Activated CD4-positive, alpha-beta T cell treated with anti-CD3 and anti-CD28 coated beads for 24 hours (primary cell): ENCODE results near the gene HS3ST5.
A peak's percentile ranks its signal among the peaks of the same experiment; 100 is the strongest.
"Not testable (repeated sequence)": the region's sequence is repeated elsewhere in the genome, so short reads cannot be mapped to it uniquely, and the experiment has no call there.

Source experiments
- DNase-seq, 2 donors: peaks; one replicate each; pipeline ENCODE4 v3.0.0-alpha.2; 2020; ENCODE audit warnings: low read depth in 2 of 2

Gene HS3ST5

DNA sequence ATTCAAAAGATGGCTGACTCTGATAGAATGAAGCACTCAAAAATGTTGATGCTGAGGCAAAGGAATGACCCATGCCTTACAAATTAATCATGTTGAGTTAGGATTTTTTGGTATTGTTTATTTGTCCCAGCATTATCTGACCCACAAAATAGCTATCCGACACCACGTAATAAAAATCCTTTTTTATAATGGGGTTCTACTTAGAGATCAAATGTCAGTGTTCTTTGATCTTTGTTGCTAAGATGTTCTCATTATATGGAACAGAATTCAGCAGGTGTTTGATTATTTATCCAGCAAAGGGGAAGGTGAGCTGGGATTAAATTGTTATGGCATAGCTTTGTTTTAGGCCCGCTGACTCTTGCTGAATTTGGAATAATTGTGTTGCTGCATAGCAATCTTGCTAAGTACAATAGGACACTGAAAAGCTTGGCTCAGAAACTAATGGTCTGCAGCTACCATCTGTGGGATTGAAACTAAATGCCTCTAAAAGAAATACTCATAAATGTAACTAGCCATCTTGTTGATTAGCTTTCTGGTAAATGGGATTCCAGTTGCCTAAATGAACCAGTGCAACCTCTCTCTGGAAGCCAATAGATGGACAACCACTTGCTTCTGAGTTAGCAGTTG, 191.6 kb downstream of the HS3ST5 start:
- DNase-seq: no peak

DNA sequence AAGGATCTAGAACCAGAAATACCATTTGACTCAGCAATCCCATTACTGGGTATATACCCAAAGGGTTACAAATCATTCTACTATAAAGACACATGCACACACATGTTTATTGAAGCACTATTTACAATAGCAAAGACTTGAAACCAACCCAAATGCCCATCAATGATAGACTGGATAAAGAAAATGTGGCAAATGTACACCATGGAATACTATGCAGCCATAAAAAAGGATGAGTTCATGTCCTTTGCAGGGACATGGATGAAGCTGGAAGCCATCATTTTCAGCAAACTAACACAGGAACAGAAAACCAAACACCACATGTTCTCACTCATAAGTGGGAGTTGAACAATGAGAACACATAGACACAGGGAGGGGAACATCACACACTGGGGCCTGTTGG, 193.6 kb downstream of the HS3ST5 start:
- not testable (repeated sequence) for DNase-seq

DNA sequence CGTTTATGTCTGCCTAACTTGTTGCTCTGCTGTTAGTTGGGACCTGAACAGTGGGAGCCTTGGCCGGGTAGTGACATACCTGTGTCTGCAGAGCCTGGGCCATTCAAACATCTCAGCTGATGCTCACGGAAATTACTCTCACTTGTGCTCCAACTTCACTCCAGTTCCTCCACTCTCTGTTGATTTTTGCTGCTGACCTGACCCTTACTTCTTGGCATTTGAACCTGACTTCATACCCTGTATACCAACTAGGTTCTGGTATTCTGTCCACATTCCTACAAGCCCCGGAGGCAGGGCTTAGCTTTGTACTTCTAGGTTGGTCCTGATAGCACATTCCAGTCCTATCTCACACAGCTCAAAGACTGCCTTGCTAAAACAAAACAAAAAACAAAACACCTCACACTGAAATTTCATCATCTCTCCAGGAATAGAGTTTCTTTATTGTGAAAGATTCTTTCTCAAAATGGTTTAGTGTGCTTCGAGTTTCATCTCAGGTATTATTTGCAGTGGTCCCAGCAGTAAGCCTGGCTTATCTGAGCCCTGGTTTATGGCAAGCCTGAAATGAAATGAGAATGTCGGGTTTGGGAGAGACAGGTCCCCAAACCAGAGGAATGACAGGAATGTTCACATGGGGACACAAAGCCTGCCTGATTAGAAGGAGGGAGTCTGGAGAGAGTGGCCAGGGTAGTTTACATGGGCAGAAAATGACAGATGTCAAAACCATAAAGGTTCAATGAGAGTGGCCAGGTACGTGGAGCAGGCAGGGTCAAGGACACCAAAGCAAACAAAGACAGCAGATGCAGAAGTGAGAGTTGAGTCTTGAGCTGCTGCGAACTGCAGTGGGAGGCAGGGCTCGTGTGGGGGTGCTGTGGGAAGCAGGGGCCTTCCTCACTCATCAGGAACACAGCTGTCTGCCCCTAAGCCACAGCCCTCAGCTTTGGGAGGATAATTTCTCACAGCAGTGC, 197.7 kb downstream of the HS3ST5 start:
- DNase-seq: no peak

DNA sequence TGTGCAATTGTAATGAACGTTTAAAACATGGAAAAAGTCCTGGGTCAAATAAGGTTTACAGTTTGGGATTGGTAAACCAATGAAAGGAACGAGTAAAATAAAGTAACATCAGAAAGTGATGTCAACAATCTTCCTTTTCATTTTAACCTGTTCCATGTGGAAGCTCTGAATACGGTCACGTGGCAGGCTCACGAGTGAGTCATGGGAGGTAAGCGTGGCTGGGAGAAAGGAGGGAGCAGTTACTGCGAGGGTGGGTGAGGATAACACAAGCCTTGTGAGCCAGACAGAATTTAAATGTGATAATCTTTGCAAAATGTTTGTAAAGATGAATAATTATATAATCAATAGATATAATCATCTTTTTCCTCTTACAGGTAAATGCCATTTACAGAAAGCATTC, 200.6 kb downstream of the HS3ST5 start:
- DNase-seq: no peak

DNA sequence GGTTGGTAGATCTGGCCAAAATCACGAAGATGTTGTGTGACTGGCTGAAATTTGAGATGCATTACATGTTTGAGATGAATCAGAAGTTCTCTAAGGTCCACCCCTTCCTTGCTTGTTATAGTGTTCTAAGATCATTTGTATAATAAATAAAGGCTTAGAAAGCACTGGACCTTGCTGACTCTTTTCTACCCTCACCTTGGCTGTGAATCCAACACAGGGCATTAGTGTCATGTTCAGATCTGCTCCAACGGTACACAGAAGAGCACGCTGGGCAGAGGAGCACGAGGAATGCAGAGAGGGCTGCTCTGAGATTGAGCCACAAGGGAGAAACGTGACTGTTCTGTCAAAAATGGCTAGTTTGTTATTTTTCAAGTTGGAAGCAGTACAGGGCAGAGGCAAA, 202.4 kb downstream of the HS3ST5 start:
- no peak for DNase-seq

DNA sequence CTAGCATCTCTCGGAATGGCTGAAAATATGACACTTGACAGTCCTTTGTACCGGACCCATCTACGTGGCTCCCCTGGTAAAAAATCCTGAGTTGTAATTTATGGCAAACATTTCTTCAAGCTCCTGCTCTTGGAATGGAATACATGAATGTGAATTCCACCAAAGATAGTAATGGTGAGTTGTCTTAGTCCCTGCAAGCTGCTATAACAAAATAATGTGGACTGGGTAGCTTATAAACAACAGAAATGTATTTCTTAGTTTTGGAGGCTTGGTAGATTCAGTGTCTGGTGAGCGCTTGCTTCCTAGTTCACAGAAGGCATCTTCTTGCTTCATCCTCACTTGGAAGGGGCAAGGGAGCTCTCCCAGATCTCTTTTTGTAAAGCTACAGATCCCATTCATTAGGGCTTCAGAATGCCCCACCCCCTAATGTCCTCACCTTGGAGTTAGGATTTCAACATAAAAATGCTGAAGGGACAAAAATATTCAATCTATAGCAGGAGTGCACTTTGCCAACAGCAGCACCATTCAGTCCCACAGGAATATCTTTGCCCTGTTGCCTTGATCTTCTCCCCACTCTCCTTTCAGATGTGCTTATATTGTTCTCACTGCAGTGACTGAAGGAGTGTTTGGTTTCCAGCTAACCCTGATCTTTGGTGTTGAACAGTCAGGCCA, 204.1 kb downstream of the HS3ST5 start:
- DNase-seq: no peak

DNA sequence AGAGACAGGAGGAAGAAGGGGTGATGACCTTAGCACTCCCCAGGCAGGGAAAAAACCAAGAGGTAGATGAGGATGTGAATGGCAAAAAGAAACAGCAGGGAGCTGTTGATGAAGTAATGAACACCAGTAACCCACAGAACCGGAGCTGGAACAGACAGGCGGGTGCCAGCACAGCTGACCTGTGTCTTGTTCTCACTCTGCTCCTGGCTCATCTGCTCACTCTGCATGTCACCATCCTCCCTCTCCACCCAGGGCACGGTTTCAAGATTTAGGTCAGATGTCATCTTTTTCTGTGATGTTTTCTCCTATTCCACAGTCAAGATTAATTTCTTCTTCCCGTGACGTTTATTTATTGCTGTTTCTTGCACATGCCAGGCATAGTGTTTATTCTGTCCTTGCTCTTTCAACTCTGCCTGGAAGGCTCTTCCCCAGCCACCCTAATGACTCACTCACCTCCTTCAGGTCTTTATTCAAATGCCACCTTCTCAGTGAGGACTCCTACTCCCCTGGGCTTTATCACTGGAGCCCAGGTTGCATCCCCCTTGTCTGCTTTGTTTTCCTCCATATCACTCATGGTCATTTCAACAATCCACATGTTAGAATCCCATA, 207.4 kb downstream of the HS3ST5 start:
- DNase-seq: no peak

DNA sequence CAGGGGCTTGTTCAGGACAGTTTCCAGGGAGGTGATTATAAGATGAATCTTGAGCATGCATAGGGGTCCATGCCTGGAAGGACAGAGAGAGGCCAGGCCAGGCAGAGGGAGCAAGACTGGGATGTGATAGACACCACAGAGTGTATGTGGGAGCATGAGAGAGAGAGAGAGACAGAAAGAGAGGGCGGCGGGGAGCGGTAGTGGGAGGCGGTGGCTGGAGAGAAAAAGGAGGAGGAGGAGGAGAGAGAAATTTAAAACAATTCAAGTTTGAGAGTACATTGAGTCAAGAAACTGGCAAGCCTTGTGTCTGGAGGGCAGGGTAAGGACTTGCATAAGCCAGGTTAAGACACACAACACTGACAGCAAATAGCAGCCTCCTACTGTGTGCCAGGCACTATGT, 209.0 kb downstream of the HS3ST5 start:
- no peak for DNase-seq

DNA sequence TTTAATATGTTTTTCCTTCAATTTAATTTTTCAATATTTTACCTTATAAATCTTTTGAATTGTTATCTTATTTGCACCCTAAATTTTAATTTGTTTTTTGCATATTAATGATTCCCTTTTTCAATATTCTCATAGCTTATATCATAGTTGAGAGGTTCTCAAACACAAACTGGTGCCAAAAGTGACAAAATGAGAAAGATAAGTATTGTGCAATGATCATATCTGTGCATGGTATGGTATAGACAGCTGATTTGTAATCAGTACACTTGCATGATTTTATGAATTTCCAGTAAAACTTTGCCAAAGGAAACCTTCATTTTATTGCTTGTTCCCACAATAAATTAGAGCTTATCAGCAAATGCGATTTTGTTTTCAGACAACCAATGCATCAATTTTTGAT, 210.9 kb downstream of the HS3ST5 start:
- DNase-seq: no peak

DNA sequence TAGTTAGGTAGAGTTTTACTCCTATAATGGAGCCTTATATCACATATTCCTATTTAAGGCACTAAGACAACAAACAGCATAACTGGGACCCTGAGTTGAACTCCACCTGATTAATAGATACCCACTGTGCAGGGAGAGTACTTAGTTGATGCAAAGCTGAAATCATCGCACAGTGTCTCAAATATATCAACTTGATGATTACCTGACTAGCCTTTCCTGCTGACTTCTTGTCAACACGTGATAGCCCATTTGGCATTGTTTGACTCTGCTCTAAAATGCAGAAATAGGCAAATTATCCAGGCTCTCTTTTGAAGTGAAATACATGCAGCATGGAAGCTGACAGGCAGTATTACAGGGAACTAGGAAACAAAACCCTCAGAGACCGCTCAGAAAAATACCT, 217.2 kb downstream of the HS3ST5 start:
- DNase-seq: no peak

DNA sequence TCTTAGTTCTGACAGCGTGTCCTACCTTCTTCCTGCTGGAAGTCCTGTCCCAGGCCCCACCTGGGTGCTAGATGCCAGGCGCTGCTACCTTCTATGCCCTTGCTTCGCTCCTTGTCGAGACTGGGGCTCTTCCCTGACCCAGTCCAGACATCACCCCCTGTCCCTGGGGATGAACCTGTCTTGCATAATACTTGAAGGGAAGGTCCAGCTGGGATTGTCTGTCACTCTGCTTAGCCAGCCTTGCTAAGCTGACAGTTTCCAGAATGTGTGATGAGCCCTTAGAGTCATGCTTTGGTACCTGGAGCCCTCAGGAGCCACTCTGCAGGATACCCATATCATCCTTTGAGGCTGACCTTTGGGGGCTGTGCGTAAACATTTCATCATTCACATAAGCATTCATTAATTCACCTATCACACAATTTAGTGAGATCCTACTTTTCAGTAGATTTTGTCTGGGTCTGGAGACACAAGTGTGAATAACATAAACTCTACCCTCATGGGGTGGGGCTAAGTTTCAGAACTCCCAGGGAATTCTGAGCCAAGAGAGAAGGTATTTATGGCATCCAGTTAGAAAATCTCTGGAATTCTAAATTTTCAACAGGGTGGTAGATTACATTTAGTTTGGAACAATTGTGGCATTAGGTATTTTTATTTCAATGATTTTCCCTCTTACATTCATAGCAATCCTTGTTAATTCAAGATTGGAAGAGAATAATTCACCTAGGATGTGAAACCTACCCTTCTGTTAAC, 220.7 kb downstream of the HS3ST5 start:
- DNase-seq: no peak

DNA sequence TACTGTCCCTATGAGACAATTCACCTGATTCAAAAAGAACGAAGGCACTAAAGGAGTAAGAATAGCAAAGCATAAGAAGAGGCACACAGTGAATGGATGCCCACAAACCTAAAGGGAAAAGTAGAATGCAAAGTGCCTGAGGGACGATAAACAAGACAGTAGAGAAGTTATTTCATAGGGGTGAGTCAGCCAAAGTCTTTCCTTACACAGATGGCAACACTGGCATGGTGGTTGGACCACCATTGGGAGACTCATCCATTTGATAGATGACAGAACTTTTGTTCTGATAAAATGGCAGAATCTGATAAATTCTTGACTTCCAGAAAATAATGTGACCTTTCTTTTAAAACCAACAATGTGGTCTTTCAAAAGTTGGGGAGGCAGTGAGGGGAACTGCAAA, 223.8 kb downstream of the HS3ST5 start:
- no peak for DNase-seq

DNA sequence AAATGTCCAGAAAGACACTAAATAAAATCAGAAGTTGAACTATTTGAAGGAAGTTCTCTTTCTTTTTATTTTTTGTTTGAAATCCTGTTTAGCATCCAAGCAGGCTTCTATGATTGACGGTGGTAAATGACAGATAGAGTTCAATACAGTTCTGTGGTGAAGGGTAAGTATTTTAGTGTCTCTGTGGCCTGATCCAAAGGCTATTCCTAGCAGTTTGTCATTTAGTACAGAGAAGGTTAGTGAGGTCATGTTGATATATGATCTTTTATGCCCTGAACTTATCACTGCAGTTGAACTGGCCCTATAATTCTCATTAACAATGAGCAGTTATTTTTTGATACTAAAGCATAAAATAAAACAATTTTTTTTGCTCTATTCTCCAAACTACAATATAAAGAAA, 227.2 kb downstream of the HS3ST5 start:
- no peak for DNase-seq

DNA sequence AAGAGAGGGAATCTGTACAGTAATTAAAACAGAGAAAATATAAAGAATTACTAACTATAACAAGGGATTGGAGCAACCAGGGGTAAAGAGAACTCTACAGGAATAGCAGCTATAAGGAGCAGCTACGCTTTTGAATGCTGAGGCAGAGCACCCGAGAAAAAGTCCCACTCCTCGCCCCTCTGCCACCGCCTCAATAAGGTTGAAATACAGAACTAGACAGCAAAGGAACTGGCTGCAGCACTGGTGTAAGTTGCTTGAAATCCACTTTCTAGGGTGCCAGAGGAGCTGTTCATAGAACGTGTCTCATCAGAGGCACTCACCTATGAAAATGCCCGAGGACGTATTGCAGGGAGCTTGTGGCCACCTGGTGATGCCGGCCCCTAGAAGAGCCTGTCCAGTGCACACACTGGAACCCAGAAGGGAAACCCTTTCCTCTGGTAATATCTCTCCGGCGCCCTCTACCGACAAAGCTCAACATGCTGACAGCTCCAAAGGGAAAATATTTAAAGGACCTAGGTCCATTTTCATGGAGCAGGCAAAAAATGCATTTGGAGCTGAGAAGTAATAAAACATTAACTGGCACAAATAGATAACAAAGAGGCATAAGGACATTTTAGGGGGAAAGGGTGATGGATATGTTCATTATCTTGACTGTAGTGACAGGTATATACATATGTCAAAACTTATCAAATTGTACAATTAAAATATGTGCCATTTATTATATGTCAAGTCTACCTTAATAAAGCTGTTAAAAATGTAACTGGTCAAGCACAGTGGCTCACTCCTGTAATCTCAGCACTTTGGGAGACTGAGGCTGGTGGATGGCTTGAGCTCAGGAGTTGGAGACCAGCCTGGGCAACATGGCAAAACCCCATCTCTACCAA, 234.5 kb downstream of the HS3ST5 start:
- DNase-seq: peak in 1 of 2 donors; percentile 19

DNA sequence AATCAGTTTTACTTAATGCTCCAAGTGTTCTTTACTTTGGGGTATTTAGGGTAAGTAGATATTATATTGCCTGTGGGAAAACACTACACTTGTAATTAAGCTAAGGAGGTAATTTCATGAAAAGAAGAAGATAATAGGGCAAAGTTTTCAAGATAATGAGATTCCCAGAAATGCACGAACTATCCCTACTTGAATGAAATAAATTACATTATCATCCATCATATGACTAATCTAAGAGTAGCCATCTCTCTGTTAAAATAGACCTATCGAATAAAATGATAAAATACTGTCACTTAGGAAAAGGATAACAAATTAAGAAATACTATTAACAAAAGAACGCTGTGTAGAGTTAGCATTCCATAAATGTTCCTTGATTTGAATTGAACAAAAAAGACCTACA, 236.8 kb downstream of the HS3ST5 start:
- no peak for DNase-seq

DNA sequence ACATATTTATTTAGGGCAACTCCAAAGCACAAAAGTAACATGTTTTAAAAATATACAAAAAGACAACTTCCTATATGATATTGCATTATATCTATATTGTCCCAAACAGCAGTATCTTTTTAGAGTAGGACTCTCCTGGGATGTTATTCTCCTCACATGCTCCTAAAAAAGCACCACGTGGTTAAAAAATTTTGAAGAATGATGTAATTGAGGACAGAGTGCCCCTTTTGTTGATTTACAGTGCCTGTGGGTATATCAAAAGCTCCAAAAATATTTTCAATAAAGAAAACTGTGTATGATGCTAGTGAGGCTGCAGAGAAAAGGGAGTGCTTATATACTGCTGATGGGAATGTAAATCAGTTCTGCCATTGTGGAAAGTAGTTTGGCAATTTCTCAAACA, 241.6 kb downstream of the HS3ST5 start:
- DNase-seq: no peak

DNA sequence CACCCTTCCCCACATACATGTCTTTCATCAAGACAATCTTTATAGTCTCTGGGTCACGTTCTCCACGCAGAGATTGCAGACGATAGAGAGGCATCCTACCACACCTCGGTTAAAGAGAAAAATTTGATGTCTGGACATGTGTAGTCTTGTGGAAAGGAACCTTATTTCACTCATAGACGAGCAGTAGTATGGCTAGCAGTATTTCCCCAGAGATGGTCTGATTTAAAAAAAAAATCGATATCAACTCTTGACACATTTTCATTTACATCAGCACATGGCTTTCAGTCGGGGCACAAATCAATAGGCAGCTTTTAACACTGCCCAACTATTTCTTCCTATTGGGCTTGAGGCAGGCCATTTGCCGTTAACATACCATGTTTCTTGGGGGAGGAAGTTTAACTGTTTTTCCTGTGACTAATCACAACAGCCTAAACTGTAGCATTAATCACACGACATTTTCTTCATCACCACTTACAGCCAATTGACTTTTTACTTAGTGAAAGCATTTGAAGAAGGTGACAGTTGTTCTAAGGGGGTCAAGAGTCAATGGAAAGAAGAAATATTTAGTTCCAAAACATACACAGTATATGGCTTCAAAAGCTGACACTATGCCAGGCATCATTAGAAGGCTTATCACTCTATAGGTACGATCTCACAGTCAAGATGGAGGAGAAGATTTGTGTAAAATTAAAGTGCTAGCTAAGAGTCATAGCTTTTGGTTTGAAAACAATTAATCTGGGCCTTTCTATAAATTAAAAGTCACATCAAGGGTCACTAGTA, 242.4 kb downstream of the HS3ST5 start:
- DNase-seq: no peak

DNA sequence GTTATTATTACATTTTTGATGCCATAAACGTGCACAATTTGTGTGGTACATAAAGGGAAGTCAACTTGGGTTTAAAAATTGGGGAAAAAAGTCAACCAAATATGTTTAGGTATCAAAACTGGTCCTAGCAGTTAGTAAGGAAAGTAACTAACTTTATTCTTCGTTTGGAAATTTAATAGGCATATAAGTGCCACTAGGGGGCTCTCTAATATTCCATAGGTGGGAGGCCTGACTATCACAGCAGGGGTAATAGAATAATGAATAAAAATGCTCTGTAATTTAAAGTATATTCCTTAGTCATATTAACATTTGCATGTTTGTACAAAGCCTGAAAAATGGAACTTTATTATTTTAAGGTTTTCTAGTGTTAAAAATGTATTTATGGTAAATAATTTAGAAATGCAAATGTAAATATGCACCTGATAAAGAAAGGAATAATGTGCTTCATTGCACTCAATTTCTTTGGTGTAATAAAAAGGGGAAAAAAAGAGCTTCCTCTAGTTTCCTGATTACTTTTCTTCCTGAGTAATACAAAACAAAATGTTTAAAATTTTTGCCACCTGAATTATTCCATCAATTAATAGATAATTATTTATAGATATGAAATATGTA, 246.2 kb downstream of the HS3ST5 start:
- peak in 1 of 2 donors; percentile 8 for DNase-seq

DNA sequence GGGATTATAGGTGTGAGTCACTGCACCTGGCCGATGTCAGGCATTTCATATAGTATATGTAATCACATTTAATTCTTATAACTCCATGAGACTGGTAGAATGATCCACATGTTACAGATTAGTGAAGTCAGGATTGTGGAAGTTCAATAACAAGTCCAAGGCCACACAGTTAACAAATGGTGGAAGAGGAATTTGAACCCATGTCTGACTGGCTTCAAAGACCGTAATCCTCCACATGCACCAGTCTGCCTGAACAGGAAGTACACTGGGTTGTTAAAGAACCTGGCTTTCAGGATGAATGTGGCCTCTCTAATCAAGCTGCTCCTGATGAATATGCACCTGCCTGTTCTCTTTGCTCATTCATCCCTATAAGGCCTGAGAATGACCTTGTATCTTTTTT, 249.9 kb downstream of the HS3ST5 start:
- DNase-seq: no peak
